ENCODE results near the gene HERC2. TPM values are rescaled to one million over a fixed set of nuclear protein-coding genes. Genes with fewer than 3 reads are reported as not detected.
"Not testable (repeated sequence)": the region's sequence is repeated elsewhere in the genome, so short reads cannot be mapped to it uniquely, and the experiment has no call there.

The HERC2 gene
- total RNA-seq, 1 experiment from 2014 or later, result 69.7 TPM

- H3K27ac ChIP-seq (ENCODE audit: low read length); H3K4me3 ChIP-seq (ENCODE audit: low read depth in 2 of 2, low read length in 2 of 2); H3K9me3 ChIP-seq (ENCODE audit: control insufficient read depth, insufficient read depth, low read depth, low read length); DNase-seq (ENCODE audit: low read depth, low spot score); intact Hi-C loops (cut with micrococcal nuclease; ENCODE audit: unreplicated experiment); POLR2A ChIA-PET; H3K27me3 ChIP-seq (ENCODE audit: control insufficient read depth, insufficient read depth, low read length); H3K36me3 ChIP-seq (ENCODE audit: control insufficient read depth, insufficient read depth, low read length); CTCF ChIA-PET; H3K4me1 ChIP-seq (ENCODE audit: control insufficient read depth, insufficient read depth, low read length); ATAC-seq; in situ Hi-C loops (cut with HindIII; ENCODE audit: low pct_unique_long_range_greater_than_20kb, low sequenced_read_pairs); BruUV-seq (replicated peaks): not testable (repeated sequence)
Observed at GRCh38 chr15:28197694-28198093, 124.3 kb downstream of the HERC2 start.

GRCh38 chr15:28196581-28196980, 125.4 kb downstream of the HERC2 start:
- H3K4me3 ChIP-seq (ENCODE audit: low read depth in 2 of 2, low read length in 2 of 2); H3K27ac ChIP-seq (ENCODE audit: low read length); H3K9me3 ChIP-seq (ENCODE audit: control insufficient read depth, insufficient read depth, low read depth, low read length); ATAC-seq; intact Hi-C loops (cut with micrococcal nuclease; ENCODE audit: unreplicated experiment); CTCF ChIA-PET; H3K27me3 ChIP-seq (ENCODE audit: control insufficient read depth, insufficient read depth, low read length); H3K4me1 ChIP-seq (ENCODE audit: control insufficient read depth, insufficient read depth, low read length); in situ Hi-C loops (cut with HindIII; ENCODE audit: low pct_unique_long_range_greater_than_20kb, low sequenced_read_pairs); POLR2A ChIA-PET; H3K36me3 ChIP-seq (ENCODE audit: control insufficient read depth, insufficient read depth, low read length); BruUV-seq (replicated peaks); DNase-seq (ENCODE audit: low read depth, low spot score): not testable (repeated sequence)

GRCh38 chr15:28192772-28193171, 129.2 kb downstream of the HERC2 start:
- Histone ChIP-seq H3K27ac (ENCODE audit: low read length) (no peak overlapping the region), H3K9me3 (ENCODE audit: control insufficient read depth, insufficient read depth, low read depth, low read length) (no peaks in the 10 kb centered on the region), H3K4me3 (ENCODE audit: low read depth in 2 of 2, low read length in 2 of 2) (no peak overlapping the region), H3K27me3 (ENCODE audit: control insufficient read depth, insufficient read depth, low read length) (no peaks in the 10 kb centered on the region), H3K4me1 (ENCODE audit: control insufficient read depth, insufficient read depth, low read length) (no peaks in the 10 kb centered on the region), H3K36me3 (ENCODE audit: control insufficient read depth, insufficient read depth, low read length) (peaks cover 11% of the 10 kb centered on the region)
- BruUV-seq (replicated peaks), result no TSS peak
- in situ Hi-C loops (cut with HindIII; ENCODE audit: low pct_unique_long_range_greater_than_20kb, low sequenced_read_pairs) (no loop called here), intact Hi-C loops (cut with micrococcal nuclease; ENCODE audit: unreplicated experiment) (no loop called here)
- ATAC-seq (no peak), DNase-seq (ENCODE audit: low read depth, low spot score) (no peak)
- ChIA-PET CTCF (no interaction called here), POLR2A (no interaction called here)
- TF ChIP-seq TCF7L2 (IDR thresholded peaks at IDR 0.05; ENCODE audit: low read depth, low read length) (no peak), REST (IDR thresholded peaks at IDR 0.05; ENCODE audit: insufficient read depth in 1 of 2, low read depth in 2 of 2, low read length in 1 of 2) (no peak), POLR2AphosphoS5 (IDR thresholded peaks at IDR 0.05; ENCODE audit: low read depth, low read length) (no peak)

- Histone ChIP-seq H3K27ac (ENCODE audit: low read length) (no peak overlapping the region), H3K27me3 (ENCODE audit: control insufficient read depth, insufficient read depth, low read length) (no peaks in the 10 kb centered on the region), H3K4me3 (ENCODE audit: low read depth in 2 of 2, low read length in 2 of 2) (no peak overlapping the region), H3K4me1 (ENCODE audit: control insufficient read depth, insufficient read depth, low read length) (no peaks in the 10 kb centered on the region), H3K9me3 (ENCODE audit: control insufficient read depth, insufficient read depth, low read depth, low read length) (no peaks in the 10 kb centered on the region), H3K36me3 (ENCODE audit: control insufficient read depth, insufficient read depth, low read length) (peaks cover 11% of the 10 kb centered on the region)
- BruUV-seq (replicated peaks), result no TSS peak
- TF ChIP-seq SIN3A (IDR thresholded peaks at IDR 0.05; ENCODE audit: borderline replicate concordance, insufficient read depth, low read depth, low read length) (no peak), TCF7L2 (IDR thresholded peaks at IDR 0.05; ENCODE audit: low read depth, low read length) (no peak), POLR2AphosphoS5 (IDR thresholded peaks at IDR 0.05; ENCODE audit: low read depth, low read length) (no peak), CTCF (IDR thresholded peaks at IDR 0.05) (no peak), REST (IDR thresholded peaks at IDR 0.05; ENCODE audit: insufficient read depth in 1 of 2, low read depth in 2 of 2, low read length in 1 of 2) (no peak)
- 0 out of 2 replicates have a peak, but pooled peaks have one; percentile 56 for ATAC-seq
- POLR2A ChIA-PET, result no interaction called here
- intact Hi-C loops (cut with micrococcal nuclease; ENCODE audit: unreplicated experiment) (no loop called here), in situ Hi-C loops (cut with HindIII; ENCODE audit: low pct_unique_long_range_greater_than_20kb, low sequenced_read_pairs) (no loop called here)
- CTCF ChIA-PET, result no interaction called here
- no peak for DNase-seq (ENCODE audit: low read depth, low spot score)
Observed at GRCh38 chr15:28191832-28192231, 130.1 kb downstream of the HERC2 start.
